Measurements from ENCODE around the gene PARP3. TPM values are rescaled to one million over a fixed set of nuclear protein-coding genes. Genes with fewer than 3 reads are reported as not detected.

The PARP3 gene
- total RNA-seq, 1 donor from 2014 or later: 22.5 TPM

- no peak for DNase-seq (ENCODE audit: low read depth)
- Histone ChIP-seq H3K27me3 (ENCODE audit: control insufficient read depth, insufficient read depth, low read length) (peaks cover 7% of the 10 kb centered on the region), H3K4me3 (ENCODE audit: low read depth, low read length) (no peak overlapping the region), H3K36me3 (ENCODE audit: control insufficient read depth, insufficient read depth, low read length) (peaks cover 2% of the 10 kb centered on the region)
- no peak for TF ChIP-seq CTCF (IDR thresholded peaks at IDR 0.05; ENCODE audit: insufficient read depth, low read length, poor library complexity, severe bottlenecking)
These were observed 17.5 kb downstream of the PARP3 start for GRCh38 chr3:51959651-51960050.

- DNase-seq (ENCODE audit: low read depth): no peak
- H3K36me3 ChIP-seq (ENCODE audit: control insufficient read depth, insufficient read depth, low read length): peaks cover 2% of the 10 kb centered on the region
- TF ChIP-seq CTCF (IDR thresholded peaks at IDR 0.05; ENCODE audit: insufficient read depth, low read length, poor library complexity, severe bottlenecking): no peak
- no peak overlapping the region for H3K4me3 ChIP-seq (ENCODE audit: low read depth, low read length)
- H3K27me3 ChIP-seq (ENCODE audit: control insufficient read depth, insufficient read depth, low read length): peaks cover 3% of the 10 kb centered on the region
These were observed 18.2 kb downstream of the PARP3 start for GRCh38 chr3:51960386-51960785.

- H3K4me3 ChIP-seq (ENCODE audit: low read depth, low read length): no peak overlapping the region
- DNase-seq (ENCODE audit: low read depth): no peak
- H3K27me3 ChIP-seq (ENCODE audit: control insufficient read depth, insufficient read depth, low read length): no peaks in the 10 kb centered on the region
- peaks cover 2% of the 10 kb centered on the region for H3K36me3 ChIP-seq (ENCODE audit: control insufficient read depth, insufficient read depth, low read length)
- no peak for TF ChIP-seq CTCF (IDR thresholded peaks at IDR 0.05; ENCODE audit: insufficient read depth, low read length, poor library complexity, severe bottlenecking)
These were observed 18.8 kb downstream of the PARP3 start for GRCh38 chr3:51961011-51961410.

- Histone ChIP-seq H3K4me3 (ENCODE audit: low read depth, low read length) (no peak overlapping the region), H3K36me3 (ENCODE audit: control insufficient read depth, insufficient read depth, low read length) (peaks cover 2% of the 10 kb centered on the region), H3K27me3 (ENCODE audit: control insufficient read depth, insufficient read depth, low read length) (no peaks in the 10 kb centered on the region)
- no peak for DNase-seq (ENCODE audit: low read depth)
- TF ChIP-seq CTCF (IDR thresholded peaks at IDR 0.05; ENCODE audit: insufficient read depth, low read length, poor library complexity, severe bottlenecking): no peak
These were observed 19.7 kb downstream of the PARP3 start for GRCh38 chr3:51961602-51962569.

- peaks cover 2% of the 10 kb centered on the region for H3K36me3 ChIP-seq (ENCODE audit: control insufficient read depth, insufficient read depth, low read length)
- no peak overlapping the region for H3K4me3 ChIP-seq (ENCODE audit: low read depth, low read length)
- no peak for DNase-seq (ENCODE audit: low read depth)
- no peaks in the 10 kb centered on the region for H3K27me3 ChIP-seq (ENCODE audit: control insufficient read depth, insufficient read depth, low read length)
- TF ChIP-seq CTCF (IDR thresholded peaks at IDR 0.05; ENCODE audit: insufficient read depth, low read length, poor library complexity, severe bottlenecking): no peak
These were observed 20.8 kb downstream of the PARP3 start for GRCh38 chr3:51962854-51963530.

Measured in kidney epithelial cell (primary cell).